ENCODE measurements around the gene ITGA6. TPM values are rescaled to one million over a fixed set of nuclear protein-coding genes. Genes with fewer than 3 reads are reported as not detected.
"Not testable (repeated sequence)": the region's sequence is repeated elsewhere in the genome, so short reads cannot be mapped to it uniquely, and the experiment has no call there.

Gene ITGA6
- total RNA-seq, 4 donors from 2014 or later = 22.5 to 40.6 (median 29.2) TPM

DNA sequence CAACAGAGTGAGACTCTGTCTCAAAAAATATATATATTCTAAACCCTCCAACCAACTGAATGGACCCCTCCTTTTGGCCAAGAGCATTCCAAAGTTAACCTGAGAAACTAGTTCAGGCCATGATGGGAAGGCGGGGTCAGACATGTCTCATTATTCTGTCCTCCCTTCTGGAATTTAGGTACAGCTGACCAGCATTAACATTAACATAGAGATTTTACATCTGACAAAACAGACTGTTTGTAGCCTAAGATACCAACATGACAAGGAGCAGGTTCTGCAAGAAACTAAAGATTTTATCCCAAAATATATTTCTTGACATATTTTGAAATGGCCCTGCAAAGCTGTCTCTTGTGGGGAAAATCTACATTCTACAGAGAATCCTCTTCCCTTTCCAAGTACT, 121.7 kb downstream of the ITGA6 start:
- intact Hi-C loops (cut with DNase I; ENCODE audit: low total_unique reads) (no loop called here), in situ Hi-C loops (cut with MboI; ENCODE audit: low sequenced_read_pairs in 4 of 4) (no loop called here)
- no peak overlapping the region for H3K27ac ChIP-seq
- TF ChIP-seq CTCF (IDR thresholded peaks at IDR 0.05 in 4 of 5, conservative IDR thresholded peaks at IDR 0.05 in 1 of 5) = no peak
- no peak for TF ChIP-seq POLR2A (IDR thresholded peaks at IDR 0.05)
- no peaks in the 10 kb centered on the region for H3K4me1 ChIP-seq
- H3K36me3 ChIP-seq = no peaks in the 10 kb centered on the region
- no peak for ATAC-seq
- no peak for DNase-seq
- no peaks in the 10 kb centered on the region for H3K9me3 ChIP-seq
- no peaks in the 10 kb centered on the region for H3K27me3 ChIP-seq
- H3K4me3 ChIP-seq = no peak overlapping the region

GRCh38 chr2:172549802-172550201, 122.4 kb downstream of the ITGA6 start:
- H3K27me3 ChIP-seq; DNase-seq; H3K36me3 ChIP-seq; H3K9me3 ChIP-seq; H3K27ac ChIP-seq; intact Hi-C loops (cut with DNase I; ENCODE audit: low total_unique reads); H3K4me3 ChIP-seq; ATAC-seq; H3K4me1 ChIP-seq: not testable (repeated sequence)
- in situ Hi-C loops (cut with MboI; ENCODE audit: low sequenced_read_pairs in 4 of 4) = loop anchor here in 1 of 4 donors (25.0 kb wide), 1 partner anchor 638 kb away; the partner anchor contains the start of gene HAT1

DNA sequence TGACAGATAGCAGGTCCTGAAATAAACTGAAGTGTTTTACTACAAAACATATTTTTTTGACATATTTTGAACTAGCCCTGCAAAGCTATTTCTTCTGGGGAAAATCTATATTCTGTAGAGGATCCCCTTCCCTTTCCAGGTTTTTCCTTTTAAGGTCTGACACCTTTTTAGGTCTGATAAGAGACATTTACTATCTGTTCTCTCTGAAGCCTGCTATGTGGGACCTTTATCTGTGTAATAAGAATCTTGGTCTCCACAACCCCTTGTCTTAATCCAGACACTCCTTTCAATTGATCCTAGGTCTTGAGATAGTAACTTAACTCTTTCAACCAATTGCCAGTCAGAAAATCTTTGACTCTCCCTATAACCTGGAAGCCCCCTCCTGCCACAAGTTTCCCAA, 123.0 kb downstream of the ITGA6 start:
- no peaks in the 10 kb centered on the region for H3K9me3 ChIP-seq
- no peaks in the 10 kb centered on the region for H3K36me3 ChIP-seq
- DNase-seq (no peak), ATAC-seq (no peak)
- intact Hi-C loops (cut with DNase I; ENCODE audit: low total_unique reads) = no loop called here
- no peak overlapping the region for H3K4me3 ChIP-seq
- in situ Hi-C loops (cut with MboI; ENCODE audit: low sequenced_read_pairs in 4 of 4) = loop anchor here in 1 of 4 donors (25.0 kb wide), 1 partner anchor 638 kb away; the partner anchor contains the start of gene HAT1
- H3K27me3 ChIP-seq = no peaks in the 10 kb centered on the region
- TF ChIP-seq CTCF (IDR thresholded peaks at IDR 0.05 in 4 of 5, conservative IDR thresholded peaks at IDR 0.05 in 1 of 5) (no peak), POLR2A (IDR thresholded peaks at IDR 0.05) (no peak)
- peaks cover 0 to 6% of the 10 kb centered on the region in 2 donors for H3K4me1 ChIP-seq
- H3K27ac ChIP-seq = no peak overlapping the region

DNA sequence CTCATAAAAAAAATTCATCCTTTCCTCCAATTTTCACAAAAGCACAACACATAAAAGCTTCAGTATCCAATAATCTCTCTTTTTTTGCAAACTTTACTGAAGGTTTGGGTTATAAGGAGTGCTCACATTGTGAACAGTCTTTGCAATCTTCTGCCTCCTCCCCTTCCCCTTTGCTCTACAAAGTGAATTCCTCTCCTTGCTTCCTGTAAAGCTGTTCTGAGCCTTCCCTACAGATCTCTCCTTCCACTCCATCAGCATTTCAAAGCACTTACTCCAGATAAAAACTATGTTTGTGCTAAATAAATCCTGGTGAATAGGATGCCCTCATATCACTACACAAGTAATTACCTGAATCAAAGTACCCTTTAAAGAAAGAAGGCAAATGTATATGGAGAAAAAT, 123.9 kb downstream of the ITGA6 start:
- in situ Hi-C loops (cut with MboI; ENCODE audit: low sequenced_read_pairs in 4 of 4) = loop anchor here in 1 of 4 donors (25.0 kb wide), 1 partner anchor 639 kb away; the partner anchor contains the start of gene HAT1
- TF ChIP-seq POLR2A (IDR thresholded peaks at IDR 0.05) (no peak), CTCF (IDR thresholded peaks at IDR 0.05 in 4 of 5, conservative IDR thresholded peaks at IDR 0.05 in 1 of 5) (no peak)
- Histone ChIP-seq H3K4me1 (peaks cover 0 to 6% of the 10 kb centered on the region in 2 donors), H3K4me3 (no peak overlapping the region), H3K36me3 (no peaks in the 10 kb centered on the region), H3K9me3 (no peaks in the 10 kb centered on the region), H3K27ac (no peak overlapping the region), H3K27me3 (no peaks in the 10 kb centered on the region)
- no peak for DNase-seq
- intact Hi-C loops (cut with DNase I; ENCODE audit: low total_unique reads) = no loop called here
- no peak for ATAC-seq

GRCh38 chr2:172552547-172553291, 125.3 kb downstream of the ITGA6 start:
- TF ChIP-seq CTCF (IDR thresholded peaks at IDR 0.05 in 4 of 5, conservative IDR thresholded peaks at IDR 0.05 in 1 of 5) (no peak), POLR2A (IDR thresholded peaks at IDR 0.05) (no peak)
- no peaks in the 10 kb centered on the region for H3K9me3 ChIP-seq
- H3K4me1 ChIP-seq = peaks cover 8 to 17% of the 10 kb centered on the region in 2 donors
- in situ Hi-C loops (cut with MboI; ENCODE audit: low sequenced_read_pairs in 4 of 4) = loop anchor here in 1 of 4 donors (25.0 kb wide), 1 partner anchor 640 kb away; the partner anchor contains the start of gene HAT1
- intact Hi-C loops (cut with DNase I; ENCODE audit: low total_unique reads) = no loop called here
- no peaks in the 10 kb centered on the region for H3K36me3 ChIP-seq
- no peak for ATAC-seq
- DNase-seq = no peak
- no peak overlapping the region for H3K4me3 ChIP-seq
- no peaks in the 10 kb centered on the region for H3K27me3 ChIP-seq
- H3K27ac ChIP-seq = no peak overlapping the region

Data from gastrocnemius medialis (tissue), 4 donors.